SKM-1 (cell line): Measurements from ENCODE around the gene WNT5B.

Experiments used
- DNase-seq: peaks from one replicate; lab custom pipeline; 2025; ENCODE audit not compliant: unreplicated experiment; lab: John Stamatoyannopoulos, UW

Gene WNT5B

DNA sequence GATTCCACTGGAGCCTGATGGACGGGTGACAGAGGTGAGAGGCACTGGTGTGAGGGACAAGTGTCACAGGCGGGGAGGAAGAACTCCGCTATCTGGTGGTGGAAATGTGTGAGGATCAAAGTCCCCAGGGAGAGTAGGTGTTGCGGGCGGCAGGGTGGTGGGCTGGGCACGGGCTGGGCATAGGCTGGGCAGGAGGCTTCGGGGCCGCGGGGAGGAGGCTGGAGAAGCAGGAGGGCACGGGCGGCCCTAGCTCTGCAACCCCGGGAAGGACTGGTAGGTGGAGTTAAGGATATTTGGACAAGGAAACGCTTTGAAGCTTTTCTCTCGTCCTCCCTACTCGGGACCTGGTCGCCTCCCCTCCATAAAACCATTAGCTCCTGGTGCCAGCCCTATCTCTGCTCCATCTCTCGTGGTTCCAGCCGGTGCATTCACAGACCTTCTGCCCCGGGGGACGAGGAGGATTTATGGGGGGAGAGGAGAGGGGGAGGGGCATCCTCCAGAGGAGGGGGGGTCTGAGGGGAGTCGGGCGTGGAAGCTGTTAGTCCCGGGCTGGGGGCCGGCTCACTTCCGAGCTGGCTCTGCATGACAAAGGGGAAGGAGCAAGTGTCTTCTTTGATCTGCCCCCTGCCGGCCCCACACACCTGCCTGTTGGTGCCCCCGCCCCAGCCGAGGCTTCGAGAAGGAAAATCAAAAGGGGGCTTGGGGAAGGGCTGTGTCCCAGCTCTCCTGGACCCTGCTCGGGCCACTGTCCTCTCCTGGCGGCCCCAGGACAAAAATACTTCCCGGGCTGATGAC is 504 bp downstream of the WNT5B start:
- DNase-seq, result no peak

DNA sequence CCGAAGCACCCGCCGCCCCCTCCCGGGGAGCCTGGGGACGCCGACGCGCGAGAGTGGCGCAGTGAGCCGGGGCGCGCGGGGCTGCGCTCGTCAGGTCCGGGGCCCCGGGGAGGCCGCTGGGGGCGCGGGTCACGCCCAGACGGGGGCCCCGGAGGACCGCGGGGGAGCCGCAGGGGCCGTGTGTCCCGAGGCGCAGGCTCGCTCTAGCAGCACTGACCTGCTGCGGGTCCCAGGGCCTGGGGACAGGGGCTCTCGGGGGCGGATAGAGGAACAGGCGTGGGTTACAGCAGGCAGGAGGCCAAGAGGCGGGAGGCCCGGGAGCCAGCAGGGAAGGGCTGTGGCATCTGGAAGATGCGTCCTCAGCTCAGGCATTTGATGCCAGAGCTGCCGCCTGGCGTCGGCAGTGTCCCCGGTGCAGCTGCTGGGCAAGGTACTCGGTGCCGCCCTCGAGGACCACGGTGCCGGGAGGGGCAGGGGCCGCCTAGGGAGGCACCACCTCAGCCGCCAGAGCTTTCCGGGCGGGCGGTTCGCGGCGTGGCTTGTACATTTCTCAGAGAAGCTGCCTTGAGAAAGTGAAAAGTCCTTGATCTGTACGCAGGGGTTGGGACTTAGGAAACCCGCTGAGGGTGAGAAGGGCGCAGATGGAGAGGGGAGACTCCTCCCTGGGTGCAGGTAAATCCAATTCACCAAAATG is 1.2 kb downstream of the WNT5B start:
- DNase-seq, result no peak

DNA sequence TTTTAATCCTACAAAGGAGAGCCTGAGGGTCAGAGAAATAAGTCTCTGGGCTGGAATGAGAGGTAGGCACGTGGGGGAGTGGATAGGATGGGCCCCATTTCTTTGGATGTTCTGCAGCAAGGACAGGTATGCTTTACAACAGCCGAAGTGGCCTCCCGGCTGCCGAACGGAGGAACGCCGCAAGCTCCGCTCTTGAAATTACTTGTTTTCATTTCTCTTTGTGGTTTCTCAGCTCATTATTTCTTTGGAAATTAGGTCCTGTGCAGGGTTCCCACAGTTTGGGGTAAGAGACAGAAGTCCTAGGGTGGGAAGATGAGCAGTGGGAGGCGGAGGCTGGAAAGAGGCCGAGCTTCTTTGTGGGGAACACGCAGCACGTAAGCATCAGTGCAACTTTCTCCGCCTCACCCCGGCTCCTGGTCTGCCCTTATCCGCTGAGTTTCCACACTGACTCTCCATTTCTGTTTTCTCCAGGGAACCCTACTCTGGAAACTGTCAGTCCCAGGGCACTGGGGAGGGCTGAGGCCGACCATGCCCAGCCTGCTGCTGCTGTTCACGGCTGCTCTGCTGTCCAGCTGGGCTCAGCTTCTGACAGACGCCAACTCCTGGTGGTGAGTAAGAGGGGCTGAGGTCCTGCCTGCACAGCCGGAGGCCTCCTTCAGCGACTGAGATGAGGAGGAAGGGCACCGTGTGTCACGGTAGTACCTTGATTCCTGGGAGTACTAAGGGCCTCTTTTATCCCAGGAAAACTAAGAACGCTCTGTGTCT is 2.0 kb downstream of the WNT5B start:
- DNase-seq, result no peak

DNA sequence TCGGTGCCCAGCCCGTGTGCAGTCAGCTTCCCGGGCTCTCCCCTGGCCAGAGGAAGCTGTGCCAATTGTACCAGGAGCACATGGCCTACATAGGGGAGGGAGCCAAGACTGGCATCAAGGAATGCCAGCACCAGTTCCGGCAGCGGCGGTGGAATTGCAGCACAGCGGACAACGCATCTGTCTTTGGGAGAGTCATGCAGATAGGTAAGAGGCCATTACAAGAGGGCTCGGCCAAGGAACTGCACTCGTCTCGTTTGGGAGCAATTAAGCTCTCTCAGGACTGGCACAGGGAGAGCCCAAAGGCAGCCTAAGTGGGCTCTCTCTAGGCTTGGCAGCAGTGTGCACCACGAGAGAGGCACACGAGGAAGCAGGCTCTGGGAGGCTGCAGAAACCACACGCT is 3.7 kb downstream of the WNT5B start:
- no peak for DNase-seq

DNA sequence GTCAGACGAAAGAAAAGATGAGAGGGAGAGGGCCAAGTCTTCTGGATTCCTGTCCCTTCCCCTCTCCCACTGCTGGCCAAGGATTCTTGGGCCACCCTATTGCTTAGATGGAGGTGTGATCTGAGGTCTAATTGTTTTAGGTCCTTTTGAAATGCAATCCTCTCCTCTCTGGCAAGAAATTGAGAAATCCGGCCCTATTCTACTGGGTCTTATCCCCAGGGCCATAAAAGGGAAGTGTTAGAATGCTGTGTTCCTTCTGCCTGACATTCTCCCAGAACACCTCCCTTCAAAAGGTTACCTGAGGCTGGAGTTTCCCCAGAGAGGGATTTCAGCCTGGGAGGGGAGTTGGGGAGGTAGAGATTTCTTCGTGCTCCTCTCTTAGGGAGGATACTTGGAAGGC is 4.4 kb downstream of the WNT5B start:
- DNase-seq, result no peak

DNA sequence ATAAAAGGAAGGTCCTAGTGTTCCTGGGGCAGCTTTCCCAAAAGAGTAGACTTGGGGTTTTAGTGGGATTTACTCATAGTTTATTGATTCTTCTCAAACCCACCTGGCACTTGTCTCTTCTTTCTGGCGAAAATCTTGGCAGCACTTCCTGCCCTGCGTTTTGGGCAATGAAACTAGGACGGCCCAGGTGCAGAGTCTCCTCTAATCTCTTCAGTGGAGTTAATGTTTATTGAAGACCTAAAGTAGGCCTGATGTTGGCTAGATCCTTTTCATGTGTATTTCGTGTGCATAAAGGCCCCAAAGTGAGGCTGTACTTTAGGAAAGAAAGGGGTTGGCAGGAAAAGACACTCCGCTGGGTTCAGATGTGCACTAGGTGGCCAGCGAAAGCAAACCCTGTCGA is 5.1 kb downstream of the WNT5B start:
- DNase-seq, result no peak

DNA sequence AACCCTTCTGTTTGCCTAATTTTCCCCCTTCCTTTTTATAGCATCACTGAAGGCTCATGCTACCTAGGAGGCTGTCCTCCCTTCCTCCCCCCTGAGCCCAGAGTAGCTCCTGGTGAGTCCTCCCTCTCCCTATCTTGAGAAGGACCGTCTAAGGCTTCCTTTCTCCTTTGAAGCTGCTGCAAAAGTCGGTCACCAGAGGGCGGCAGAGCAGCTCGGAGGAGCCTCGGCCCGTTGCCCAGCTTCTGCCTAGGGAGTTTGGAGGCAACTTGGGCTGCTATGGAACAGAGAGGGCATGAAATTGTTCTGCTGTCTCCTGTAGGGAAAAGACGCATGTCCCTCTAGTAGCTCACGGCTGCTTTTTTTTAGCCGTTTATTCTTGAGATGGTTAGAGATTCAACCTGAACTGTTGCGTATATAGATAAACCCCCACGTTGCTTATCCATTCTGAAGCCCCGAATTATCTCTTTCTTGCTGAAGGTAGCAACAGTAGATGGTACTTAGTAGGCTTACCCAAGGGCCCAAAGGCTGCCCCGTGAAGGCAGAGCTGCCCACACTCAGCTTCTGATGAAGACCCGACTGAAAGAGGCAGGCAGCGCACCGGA is 5.7 kb downstream of the WNT5B start:
- no peak for DNase-seq

DNA sequence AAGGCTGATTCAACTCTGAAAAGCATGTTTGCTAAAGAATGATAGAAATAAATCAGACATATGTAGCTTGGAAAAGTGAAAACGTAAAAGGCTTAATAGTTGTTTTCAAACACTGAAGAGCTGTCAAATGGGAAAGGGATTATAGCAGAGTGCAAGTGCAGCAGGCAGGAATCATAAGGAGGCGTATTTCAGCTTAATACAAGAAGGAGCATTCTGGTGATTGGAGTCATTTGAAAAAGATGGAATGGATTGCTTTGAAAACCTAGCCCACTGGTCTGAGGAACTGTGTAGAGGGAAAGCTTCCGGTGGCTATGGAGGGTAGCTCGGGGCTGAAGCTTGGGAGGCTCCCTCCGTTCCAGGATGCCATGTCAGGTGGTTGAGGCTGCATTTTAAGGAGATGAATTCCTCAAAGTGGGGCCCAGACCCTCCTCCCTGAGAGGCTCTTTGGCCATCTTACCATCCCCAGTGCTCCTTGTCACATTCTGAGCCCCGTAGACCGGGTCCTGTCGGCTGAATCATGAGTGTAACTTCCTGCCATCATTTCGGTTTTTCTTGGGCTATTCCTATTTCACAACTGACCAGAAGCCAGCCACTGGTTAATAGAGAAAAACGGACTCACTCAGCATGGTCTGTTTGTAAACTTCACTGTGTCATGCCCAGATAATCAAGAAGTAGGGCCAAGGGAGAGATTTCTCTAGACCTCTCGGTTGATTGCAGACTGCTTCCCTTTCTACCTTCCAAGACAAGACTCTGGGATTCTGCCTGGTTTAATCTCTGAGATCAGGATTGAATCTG is 6.5 kb downstream of the WNT5B start:
- no peak for DNase-seq

DNA sequence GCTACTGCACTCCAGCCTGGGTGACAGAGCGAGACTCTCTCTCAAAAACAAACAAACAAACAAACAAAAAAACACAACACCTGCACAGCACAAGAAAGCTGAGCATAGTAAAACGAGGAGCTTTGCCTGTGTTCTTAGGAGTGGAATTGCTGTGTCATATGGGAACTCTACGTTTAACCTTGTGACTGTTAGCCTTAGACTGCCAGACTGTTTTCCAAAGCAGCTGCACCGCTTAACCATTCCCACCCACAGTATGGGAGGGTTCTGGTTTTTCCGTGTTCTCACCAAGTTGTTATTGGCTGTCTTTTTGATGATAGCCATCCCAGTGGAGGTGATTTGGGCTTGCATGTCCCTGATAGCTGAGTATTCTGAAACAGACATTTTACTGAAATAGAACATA is 9.2 kb downstream of the WNT5B start:
- no peak for DNase-seq

DNA sequence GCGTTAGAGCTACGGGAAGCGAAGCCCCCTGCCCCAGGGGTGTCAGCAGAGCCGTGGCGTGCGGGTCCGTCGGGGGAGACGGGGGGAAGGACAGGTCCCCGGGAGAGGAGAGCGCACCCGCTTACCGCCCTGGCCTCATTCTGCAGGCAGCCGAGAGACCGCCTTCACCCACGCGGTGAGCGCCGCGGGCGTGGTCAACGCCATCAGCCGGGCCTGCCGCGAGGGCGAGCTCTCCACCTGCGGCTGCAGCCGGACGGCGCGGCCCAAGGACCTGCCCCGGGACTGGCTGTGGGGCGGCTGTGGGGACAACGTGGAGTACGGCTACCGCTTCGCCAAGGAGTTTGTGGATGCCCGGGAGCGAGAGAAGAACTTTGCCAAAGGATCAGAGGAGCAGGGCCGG is 10.5 kb downstream of the WNT5B start:
- no peak for DNase-seq

DNA sequence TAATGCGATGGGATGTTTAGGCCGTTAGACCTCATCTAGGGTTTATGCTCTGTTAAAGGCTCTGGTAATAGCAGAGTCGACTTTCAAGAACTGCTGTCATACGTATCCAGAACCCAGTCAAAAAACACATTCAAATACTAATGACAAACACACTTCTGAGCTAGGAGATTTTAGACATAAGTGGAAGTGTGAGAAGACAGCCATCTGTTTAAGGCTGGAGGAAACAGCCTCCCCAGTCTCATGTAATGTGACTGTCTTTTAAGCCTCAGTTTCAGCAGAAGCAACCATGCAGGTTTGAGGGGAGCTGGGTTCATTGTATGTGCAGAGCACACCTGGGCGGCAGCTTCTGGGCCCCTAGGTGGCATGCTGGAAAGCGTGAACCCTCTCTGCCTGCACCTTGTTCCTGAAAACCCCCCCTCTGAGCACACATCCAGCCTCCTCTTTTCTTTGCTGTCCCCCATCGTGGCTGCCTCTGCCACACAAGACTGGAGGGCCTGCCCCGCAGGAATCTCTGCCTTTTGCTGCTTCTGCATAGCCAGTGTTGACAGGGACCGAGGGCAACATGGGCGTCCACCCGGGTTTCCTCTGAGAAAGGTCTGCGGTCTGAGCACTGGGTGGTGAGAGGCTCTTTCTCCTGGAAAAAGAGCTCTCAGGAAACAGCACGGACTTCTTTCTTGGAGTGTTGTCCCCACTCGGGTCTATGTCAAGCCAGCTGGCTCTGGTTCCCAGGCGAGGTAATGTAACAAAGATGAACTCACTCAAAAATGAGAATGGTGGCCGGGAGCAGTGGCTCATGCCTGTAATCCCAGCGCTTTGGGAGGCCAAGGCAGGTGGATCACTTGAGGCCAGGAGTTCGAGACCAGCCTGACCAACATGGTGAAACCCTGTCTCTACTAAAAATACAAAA is 11.6 kb downstream of the WNT5B start:
- DNase-seq, result no peak

DNA sequence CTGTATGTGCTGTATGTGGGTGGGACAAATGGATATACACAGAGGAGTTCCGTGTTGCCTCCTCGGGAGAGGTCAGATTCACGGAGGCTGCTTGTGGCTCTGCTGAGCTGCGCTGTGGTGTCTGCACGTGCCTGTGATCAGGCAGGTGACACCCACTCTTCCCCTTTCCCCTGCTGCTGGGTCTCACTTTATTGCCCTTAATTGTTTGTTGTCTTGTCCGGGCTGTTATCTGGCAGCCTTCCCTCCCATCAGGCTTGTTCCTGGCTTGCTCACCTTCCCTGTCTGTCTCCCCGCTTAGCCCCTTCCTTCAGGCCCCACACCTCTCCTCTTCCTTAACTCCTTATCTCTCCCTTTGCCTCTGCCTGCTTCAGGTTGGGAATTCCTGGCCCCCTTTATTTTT is 13.5 kb downstream of the WNT5B start:
- DNase-seq, result no peak

DNA sequence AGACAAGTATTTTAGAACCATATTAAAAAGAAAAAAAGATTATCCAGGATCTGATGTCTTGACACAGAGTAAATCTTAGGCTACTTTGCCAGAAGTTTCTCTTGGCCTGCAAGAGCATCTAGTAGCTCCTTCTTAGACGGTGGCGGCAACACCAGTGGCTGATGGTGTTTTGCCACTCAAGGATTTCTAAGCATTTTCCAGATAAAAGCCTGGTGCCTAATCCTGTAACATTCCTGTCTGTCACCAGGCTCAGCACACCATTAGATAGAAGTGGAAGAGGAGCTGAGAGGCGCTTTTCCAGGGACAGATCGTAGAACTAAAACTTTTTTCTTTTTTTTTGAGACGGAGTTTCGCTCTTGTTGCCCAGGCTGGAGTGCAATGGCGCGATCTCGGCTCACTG is 14.0 kb downstream of the WNT5B start:
- no peak for DNase-seq

DNA sequence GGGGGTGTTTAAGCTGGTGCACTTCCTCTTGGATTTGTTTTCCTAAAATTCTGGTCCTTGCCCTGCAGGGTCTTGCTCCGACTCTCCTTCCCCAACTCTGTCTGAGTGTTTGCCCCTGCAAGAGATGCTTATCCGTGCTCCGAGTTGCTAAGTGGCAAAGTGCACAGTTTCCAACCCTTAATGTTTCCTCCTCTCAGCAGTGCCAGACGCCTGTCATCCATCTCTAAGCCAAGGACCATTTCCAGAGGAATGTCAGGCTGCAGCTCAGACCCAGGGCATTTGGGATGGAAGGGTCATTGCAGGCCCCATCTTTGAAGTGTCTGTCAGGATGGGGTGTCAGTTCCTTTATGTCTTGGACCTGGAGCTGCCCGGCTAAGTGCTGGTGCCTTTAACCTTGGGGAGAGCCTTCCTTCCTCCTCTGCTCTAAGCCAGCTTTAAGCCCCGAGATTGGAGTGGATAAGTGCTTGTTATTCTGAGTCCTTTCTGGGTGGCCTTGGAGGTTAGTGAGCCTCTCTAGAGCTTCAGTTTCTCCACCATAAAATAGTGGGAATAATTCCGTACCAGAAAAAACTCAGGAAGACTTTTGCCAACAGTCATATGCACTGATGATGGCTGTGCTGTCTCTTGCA is 15.0 kb downstream of the WNT5B start:
- DNase-seq, result no peak

DNA sequence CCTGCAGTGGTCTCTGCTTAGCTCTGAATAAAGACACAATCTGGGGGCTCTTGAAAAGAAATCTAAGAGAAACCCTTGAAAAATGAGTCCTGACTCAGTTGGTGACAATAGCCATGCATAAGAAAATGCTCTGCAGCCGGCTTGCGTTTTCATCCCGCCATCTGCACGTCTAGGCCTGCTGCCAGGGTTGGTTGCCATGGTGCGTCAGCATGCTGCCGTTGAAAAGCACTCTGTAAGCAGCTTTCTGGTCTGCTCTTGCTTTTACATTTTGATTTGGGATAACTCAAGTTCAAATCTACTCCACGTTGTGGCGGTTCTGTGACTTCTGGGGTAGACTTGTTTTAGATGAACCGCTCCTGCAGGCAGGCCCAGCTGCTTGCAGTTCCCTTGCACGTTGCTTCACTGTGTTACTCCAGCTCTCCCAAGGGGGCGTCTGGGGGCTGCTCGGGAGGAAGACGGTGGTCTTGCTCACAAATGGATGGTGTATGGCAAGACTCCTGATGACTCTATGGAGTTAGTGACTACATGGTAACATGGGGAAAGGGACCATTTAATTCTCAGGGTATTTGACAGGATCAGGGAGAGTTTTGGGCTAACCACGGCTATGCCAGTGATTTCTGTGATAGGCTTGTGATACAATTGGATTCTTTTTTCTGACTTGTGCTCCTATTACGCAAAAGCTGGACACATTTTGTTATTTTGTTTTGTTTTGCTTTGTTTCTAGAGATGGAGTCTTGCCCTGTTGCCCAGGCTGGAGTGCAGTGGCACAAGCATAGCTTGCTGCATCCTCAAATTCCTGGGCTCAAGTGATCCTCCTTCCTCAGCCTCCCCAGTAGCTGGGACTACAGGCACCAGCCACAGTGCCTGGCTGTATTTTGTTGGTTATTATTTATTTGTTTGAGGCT is 15.8 kb downstream of the WNT5B start:
- DNase-seq, result no peak

DNA sequence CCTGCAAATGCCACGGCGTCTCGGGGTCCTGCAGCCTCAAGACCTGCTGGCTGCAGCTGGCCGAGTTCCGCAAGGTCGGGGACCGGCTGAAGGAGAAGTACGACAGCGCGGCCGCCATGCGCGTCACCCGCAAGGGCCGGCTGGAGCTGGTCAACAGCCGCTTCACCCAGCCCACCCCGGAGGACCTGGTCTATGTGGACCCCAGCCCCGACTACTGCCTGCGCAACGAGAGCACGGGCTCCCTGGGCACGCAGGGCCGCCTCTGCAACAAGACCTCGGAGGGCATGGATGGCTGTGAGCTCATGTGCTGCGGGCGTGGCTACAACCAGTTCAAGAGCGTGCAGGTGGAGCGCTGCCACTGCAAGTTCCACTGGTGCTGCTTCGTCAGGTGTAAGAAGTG is 16.8 kb downstream of the WNT5B start:
- DNase-seq, result no peak

DNA sequence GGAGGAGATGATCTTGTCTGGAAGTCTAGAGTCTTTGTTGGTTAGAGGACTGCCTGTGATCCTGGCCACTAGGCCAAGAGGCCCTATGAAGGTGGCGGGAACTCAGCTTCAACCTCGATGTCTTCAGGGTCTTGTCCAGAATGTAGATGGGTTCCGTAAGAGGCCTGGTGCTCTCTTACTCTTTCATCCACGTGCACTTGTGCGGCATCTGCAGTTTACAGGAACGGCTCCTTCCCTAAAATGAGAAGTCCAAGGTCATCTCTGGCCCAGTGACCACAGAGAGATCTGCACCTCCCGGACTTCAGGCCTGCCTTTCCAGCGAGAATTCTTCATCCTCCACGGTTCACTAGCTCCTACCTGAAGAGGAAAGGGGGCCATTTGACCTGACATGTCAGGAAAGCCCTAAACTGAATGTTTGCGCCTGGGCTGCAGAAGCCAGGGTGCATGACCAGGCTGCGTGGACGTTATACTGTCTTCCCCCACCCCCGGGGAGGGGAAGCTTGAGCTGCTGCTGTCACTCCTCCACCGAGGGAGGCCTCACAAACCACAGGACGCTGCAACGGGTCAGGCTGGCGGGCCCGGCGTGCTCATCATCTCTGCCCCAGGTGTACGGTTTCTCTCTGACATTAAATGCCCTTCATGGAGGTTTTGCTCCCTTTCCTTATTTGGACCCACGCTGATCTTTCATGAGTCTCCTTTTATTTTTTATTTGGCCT is 17.7 kb downstream of the WNT5B start:
- no peak for DNase-seq

DNA sequence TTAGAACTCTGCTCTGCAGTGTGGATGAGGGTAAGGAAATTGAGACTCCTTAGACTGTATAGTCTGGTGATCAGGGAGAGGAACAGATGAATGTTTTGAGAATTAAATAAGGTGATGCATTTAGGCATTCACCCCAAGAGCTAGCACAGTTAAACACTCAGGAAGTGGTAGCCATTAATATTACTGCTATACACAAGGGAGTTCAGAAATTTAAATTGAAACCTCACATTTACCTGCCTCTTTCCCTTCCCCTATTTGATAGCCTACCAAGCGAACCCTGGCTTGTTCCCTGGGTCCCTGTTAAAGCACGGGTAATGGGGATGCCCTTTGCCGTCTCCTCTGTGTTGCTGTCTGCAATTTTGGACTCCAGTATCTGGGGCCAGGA is 18.2 kb downstream of the WNT5B start:
- DNase-seq, result no peak
